Activated CD4-positive, alpha-beta T cell treated with anti-CD3 and anti-CD28 coated beads for 36 hours (primary cell): ENCODE measurements around the gene KANSL3. TPM values are rescaled to one million over a fixed set of nuclear protein-coding genes. Genes with fewer than 3 reads are reported as not detected.

Source experiments
- total RNA-seq, 2 experiments: library from RNA; stranded (reverse); gene quantifications; one replicate each; pipeline ENCODE4 v1.2.3, GENCODE V29; 2021

Gene KANSL3
- total RNA-seq, 2 experiments from 2014 or later = 33.9 to 39.1 TPM

Other genes starting within 250 kb of the KANSL3 start
- under 1 TPM; 0.33 to 0.41 TPM for gene NEURL3, start 133.0 kb downstream of the KANSL3 start, total RNA-seq
- gene ARID5A, start 101.6 kb downstream of the KANSL3 start, total RNA-seq = 100 to 1,000 TPM; 179 to 191 TPM
- not detected for gene FER1L5, start 4.5 kb upstream of the KANSL3 start, total RNA-seq
- gene LMAN2L, start 101.8 kb upstream of the KANSL3 start, total RNA-seq = 1 to 10 TPM; 4.8 to 5.7 TPM
- gene CNNM4, start 122.6 kb upstream of the KANSL3 start, total RNA-seq = 10 to 100 TPM in 1 of 2 experiments, 1 to 10 TPM in 1; 7.1 to 11.3 TPM
- gene CNNM3, start 178.0 kb upstream of the KANSL3 start, total RNA-seq = 10 to 100 TPM; 19.2 to 31.2 TPM
- gene ANKRD23, start 205.7 kb upstream of the KANSL3 start, total RNA-seq = 1 to 10 TPM; 5.1 to 5.3 TPM
- gene ANKRD39, start 219.7 kb upstream of the KANSL3 start, total RNA-seq = 10 to 100 TPM; 23.0 to 23.6 TPM
- gene SEMA4C, start 231.8 kb upstream of the KANSL3 start, total RNA-seq = 1 to 10 TPM; 7.5 to 9.6 TPM